ENCODE results near the gene PSG4. TPM values are rescaled to one million over a fixed set of nuclear protein-coding genes. Genes with fewer than 3 reads are reported as not detected.
"Not testable (repeated sequence)": the region's sequence is repeated elsewhere in the genome, so short reads cannot be mapped to it uniquely, and the experiment has no call there.

The PSG4 gene
- total RNA-seq, 6 donors from 2014 or later, result not detected

DNA sequence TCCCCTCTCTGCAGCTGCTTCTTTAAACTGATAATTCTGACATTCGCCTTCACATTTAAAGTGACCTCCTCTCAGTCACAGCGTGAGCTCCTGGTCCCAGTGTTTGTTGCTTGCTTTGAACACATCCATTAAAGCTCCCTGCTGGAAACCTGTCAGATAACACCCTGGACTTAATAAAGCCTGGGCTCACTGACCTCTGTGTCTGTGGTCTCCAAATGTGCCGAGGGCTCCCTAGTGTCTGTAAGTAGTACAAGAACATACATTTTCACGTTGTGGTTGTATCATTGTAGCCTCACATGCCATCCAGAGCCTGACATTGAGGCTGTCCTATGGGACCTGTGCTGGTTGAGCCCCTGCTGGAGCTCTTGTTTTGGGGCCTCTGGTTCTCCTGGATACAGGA lies 2.6 kb upstream of the PSG4 start:
- ATAC-seq (ENCODE audit: low FRiP score in 2 of 2) (no peak), DNase-seq (no peak)
- H3K27me3 ChIP-seq, result no peaks in the 10 kb centered on the region
- no peak overlapping the region for H3K27ac ChIP-seq
- no peak for TF ChIP-seq POLR2AphosphoS5 (IDR thresholded peaks at IDR 0.05)
- TF ChIP-seq, protein P1, sequence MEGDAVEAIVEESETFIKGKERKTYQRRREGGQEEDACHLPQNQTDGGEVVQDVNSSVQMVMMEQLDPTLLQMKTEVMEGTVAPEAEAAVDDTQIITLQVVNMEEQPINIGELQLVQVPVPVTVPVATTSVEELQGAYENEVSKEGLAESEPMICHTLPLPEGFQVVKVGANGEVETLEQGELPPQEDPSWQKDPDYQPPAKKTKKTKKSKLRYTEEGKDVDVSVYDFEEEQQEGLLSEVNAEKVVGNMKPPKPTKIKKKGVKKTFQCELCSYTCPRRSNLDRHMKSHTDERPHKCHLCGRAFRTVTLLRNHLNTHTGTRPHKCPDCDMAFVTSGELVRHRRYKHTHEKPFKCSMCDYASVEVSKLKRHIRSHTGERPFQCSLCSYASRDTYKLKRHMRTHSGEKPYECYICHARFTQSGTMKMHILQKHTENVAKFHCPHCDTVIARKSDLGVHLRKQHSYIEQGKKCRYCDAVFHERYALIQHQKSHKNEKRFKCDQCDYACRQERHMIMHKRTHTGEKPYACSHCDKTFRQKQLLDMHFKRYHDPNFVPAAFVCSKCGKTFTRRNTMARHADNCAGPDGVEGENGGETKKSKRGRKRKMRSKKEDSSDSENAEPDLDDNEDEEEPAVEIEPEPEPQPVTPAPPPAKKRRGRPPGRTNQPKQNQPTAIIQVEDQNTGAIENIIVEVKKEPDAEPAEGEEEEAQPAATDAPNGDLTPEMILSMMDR (IDR thresholded peaks at IDR 0.05), result no peak
- no peak for TF ChIP-seq POLR2A (IDR thresholded peaks at IDR 0.05)
- TF ChIP-seq EP300 (IDR thresholded peaks at IDR 0.05), result no peak
- 50% methylated on average over 1 of the region's 4 CpGs; no CpG with 5 or more reads in 1 of the 2 donors for WGBS, 2 donors
- no peaks in the 10 kb centered on the region for H3K36me3 ChIP-seq
- no peaks in the 10 kb centered on the region for H3K4me1 ChIP-seq
- no peak overlapping the region for H3K4me3 ChIP-seq
- no peaks in the 10 kb centered on the region for H3K9me3 ChIP-seq

DNA sequence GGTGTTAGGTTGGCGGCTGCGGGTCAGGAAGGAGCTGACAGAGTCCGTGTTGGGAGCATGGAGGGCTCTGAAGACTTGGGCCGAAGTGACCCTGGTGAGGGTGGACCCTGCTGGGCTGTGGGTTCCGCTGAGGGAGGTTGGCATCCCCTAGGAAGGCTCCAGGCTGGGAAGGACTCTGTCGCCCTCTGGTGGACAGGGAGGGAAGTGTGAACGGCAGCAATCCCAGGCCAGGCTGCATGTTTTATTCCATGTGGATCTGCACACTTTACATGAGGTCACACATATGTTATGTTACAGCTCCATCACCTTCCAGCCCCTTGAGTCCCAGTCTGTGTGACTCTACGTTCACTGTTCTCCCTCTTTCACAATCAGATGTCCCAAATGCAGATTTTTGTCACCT lies 1.7 kb upstream of the PSG4 start:
- not testable (repeated sequence) for H3K36me3 ChIP-seq; ATAC-seq (ENCODE audit: low FRiP score in 2 of 2); H3K9me3 ChIP-seq; H3K4me1 ChIP-seq; H3K4me3 ChIP-seq; H3K27me3 ChIP-seq; DNase-seq; H3K27ac ChIP-seq
- TF ChIP-seq, protein P1 (IDR thresholded peaks at IDR 0.05), result peak in 3 of 6 experiments; percentile 20 to 48 (median 38)
- WGBS, 2 donors, result 56% methylated on average over 8 of the region's 8 CpGs; no CpG with 5 or more reads in 1 of the 2 donors

DNA sequence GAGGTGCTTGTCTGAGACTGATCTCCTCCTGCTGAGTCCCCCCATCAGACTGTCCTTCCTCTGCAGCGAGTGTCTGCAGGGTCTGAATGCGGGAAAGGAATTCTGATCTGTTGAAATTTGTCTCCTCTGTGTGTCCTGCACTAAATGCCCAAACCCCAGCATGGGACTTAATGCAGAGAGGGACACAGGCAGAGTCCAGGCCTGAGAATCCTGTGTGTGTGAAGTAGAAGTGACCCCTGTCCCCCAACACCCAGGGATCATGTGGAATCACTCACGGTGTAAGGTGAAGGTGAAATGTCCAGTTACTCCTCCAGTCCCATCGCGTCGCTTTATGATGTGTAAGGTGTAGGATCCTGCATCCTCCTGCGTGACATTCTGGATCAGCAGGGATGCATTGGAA lies 1.8 kb downstream of the PSG4 start:
- not testable (repeated sequence) for ATAC-seq (ENCODE audit: low FRiP score in 2 of 2); H3K27ac ChIP-seq; H3K36me3 ChIP-seq; DNase-seq; H3K9me3 ChIP-seq; H3K4me1 ChIP-seq; H3K4me3 ChIP-seq; H3K27me3 ChIP-seq
- WGBS, 2 donors, result 89% methylated on average over 7 of the region's 7 CpGs; no CpG with 5 or more reads in 1 of the 2 donors

DNA sequence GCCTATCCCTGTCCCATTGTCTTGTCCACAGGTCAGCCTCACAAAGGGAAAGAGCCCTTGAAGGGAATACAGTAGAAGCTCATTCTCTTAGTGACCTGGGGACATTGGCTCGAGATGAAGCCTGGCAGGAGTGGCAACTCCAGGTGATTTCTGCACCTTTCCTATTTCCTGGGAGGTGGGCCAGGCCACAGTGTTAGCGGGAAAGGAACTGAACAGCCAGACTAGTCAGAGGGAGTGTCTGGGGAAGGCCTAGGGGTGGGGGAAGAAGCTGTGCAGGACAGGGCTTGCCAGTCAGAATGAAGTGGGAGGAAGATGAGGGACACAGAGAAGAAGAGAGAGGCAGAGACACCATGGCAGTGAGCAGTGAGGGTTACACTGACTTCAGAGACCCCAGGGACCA lies 3.5 kb downstream of the PSG4 start:
- H3K4me3 ChIP-seq; H3K36me3 ChIP-seq; H3K4me1 ChIP-seq; H3K27me3 ChIP-seq; H3K9me3 ChIP-seq; ATAC-seq (ENCODE audit: low FRiP score in 2 of 2); H3K27ac ChIP-seq; DNase-seq: not testable (repeated sequence)
- WGBS, 2 donors, result 73% methylated on average over 2 of the region's 2 CpGs; no CpG with 5 or more reads in 1 of the 2 donors

DNA sequence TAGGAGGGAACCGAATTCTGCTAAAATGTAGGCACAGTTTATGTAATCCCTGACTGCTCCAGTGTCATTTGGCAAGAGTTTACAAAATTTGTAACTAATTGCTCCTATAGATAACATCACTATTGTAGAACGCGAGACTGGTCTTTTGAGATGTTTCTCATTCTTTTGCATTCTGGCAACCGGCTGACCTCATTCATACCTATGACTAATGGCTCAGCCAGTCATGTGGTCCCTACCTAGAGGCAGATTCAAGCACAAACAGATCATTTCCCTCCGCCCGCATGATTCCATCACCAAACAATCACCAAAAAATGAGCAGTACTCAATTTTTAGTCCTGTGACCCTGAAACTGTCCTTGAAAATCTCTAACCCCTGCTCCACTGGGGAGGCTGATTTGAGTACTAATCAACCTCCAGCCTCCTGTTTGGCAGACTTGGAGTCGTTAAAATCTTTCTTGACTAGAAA lies 4.1 kb downstream of the PSG4 start:
- WGBS, 2 donors, result 61% methylated on average over 7 of the region's 7 CpGs; no CpG with 5 or more reads in 1 of the 2 donors
- not testable (repeated sequence) for H3K4me3 ChIP-seq; H3K4me1 ChIP-seq; ATAC-seq (ENCODE audit: low FRiP score in 2 of 2); H3K27ac ChIP-seq; H3K36me3 ChIP-seq; DNase-seq; H3K9me3 ChIP-seq; H3K27me3 ChIP-seq

DNA sequence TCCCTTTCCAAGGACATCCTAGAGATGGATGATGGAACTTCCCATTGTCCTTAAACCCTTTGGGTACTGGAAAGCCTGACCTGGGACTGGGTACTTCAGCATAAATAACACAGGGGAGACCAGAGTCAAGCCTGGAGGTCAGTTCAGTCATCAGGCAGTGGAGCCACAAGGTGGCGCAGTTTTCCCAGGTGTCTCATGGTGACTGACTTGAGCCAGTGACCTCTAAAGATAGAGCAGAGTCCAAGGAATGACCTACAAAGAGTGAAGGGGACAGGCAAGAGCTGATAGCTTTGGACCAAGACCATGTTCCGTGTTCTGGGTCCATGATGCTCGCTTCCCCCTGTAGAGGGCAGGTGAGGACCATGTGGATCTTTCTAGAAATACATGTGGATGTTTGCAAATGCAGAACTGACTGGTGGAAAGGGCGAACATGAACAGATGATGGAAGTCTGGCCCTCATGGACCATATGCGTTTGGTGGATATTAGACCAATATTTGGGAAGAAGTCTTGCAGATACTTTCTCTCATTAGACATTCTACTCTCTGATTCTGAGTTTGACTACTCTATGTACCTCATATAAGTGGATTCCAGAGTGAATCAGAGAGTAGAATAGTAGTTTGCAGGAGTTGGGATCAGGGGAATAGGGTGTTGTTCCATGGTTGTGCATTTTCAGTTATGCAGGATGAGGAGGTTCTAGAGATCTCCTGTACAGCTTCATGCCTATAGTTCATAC lies 6.6 kb downstream of the PSG4 start:
- 55% methylated on average over 4 of the region's 5 CpGs; no CpG with 5 or more reads in 1 of the 2 donors for WGBS, 2 donors
- not testable (repeated sequence) for H3K27me3 ChIP-seq; H3K4me1 ChIP-seq; H3K36me3 ChIP-seq; ATAC-seq (ENCODE audit: low FRiP score in 2 of 2); H3K27ac ChIP-seq; DNase-seq; H3K9me3 ChIP-seq; H3K4me3 ChIP-seq

DNA sequence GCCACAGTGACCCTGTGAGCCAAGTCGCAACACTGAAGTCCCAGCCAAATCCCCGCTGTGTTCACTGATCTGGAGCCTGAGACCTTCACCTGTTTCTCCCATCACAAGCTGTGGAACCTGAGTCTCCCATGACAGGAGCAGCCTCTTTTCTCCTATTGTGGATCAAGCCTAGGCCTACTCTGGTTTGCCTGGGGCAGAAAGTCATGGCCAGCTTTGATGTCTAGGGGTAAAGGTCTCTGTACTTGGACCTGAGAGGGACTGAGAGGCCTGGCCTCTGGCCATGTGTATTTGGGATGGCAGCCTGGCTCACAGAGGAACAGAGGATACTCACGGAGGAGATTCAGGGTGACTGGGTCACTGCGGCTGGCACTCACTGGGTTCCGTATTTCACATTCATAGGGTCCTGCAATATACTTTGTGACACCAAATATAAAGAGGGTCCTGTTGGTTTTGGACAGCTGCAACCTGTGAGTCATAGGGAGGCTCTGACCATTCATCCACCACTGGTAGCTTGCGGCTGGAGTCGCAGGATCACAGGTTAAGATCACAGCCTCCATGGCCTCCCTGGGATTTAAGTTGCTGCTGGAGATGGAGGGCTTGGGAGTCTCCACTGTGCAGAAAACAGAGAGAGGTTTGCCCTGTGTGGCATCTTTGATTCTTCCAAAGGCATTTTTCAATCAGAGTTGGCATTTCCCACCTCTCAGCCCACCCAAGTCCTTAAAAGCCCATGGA lies 7.6 kb downstream of the PSG4 start:
- H3K9me3 ChIP-seq; H3K4me3 ChIP-seq; H3K4me1 ChIP-seq; H3K36me3 ChIP-seq; ATAC-seq (ENCODE audit: low FRiP score in 2 of 2); H3K27me3 ChIP-seq; DNase-seq; H3K27ac ChIP-seq: not testable (repeated sequence)
- 100% methylated on average over 1 of the region's 7 CpGs; no CpG with 5 or more reads in 1 of the 2 donors for WGBS, 2 donors

DNA sequence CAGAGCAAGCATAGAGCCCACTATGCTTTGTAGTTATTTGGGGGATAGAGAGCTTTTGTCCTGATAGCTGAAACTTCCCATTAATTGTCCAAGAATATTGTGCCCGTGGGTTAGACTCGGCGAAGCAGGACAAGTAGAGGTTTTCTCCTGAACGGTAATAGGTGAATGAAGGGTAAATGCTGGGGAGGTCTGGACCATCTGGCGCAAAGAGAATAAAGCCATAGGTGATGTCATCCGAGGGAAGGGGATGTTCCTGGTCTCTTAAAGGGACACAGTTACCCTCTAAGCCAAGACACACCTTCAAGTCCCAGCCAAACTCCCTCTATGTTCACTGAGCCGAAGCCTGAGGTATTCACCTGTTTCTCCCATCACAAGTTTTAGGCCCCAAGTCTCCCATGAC lies 11.0 kb downstream of the PSG4 start:
- not testable (repeated sequence) for DNase-seq; H3K27ac ChIP-seq; H3K27me3 ChIP-seq; ATAC-seq (ENCODE audit: low FRiP score in 2 of 2); H3K36me3 ChIP-seq; H3K4me3 ChIP-seq; H3K4me1 ChIP-seq; H3K9me3 ChIP-seq
- WGBS, 2 donors, result 75 to 84% methylated on average over 7 of the region's 7 CpGs

DNA sequence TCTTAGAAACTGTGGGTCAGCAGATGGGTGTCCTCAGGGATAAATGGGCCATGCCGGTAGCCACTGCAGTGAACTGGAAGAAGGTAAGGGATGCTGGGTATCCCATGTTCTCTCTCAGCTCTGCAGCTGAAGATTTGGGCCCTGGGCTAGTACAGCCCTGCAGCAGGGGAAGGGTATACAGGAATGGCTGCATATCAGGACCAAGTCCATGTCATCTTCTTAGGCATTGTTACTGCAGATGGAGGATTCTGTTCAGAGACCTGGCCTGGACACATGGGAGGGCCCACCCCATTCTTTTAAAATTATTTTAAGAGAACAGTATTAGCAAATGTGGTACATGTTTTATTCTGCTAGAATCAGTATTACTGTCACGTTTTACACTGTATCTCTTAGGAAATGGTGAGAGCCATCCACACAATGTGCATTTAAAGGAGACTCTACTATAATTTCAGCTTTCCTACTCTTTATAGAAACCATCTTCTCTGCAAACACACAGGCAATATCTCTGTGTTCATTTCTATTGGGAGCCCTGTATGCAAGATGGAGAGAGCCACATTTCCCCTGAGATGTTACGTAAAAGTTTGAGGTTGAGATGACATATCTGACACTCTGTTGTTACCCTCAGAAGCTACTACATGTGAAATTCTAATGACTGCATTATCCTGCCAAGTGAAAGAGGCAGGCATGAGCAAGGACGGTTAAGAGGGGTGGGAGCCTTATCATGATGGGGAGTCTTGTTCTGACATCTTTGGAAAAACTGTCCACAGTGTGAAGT lies 12.9 kb downstream of the PSG4 start:
- H3K27me3 ChIP-seq; ATAC-seq (ENCODE audit: low FRiP score in 2 of 2); DNase-seq; H3K4me3 ChIP-seq; H3K4me1 ChIP-seq; H3K9me3 ChIP-seq; H3K36me3 ChIP-seq; H3K27ac ChIP-seq: not testable (repeated sequence)
- 58 to 65% methylated on average over 4 of the region's 4 CpGs for WGBS, 2 donors

Measured in upper lobe of left lung (tissue), 6 donors.